Vagina (tissue), 2 donors: ENCODE results near the gene NPPC. TPM values are rescaled to one million over a fixed set of nuclear protein-coding genes. Genes with fewer than 3 reads are reported as not detected.

Experiments
- DNase-seq, 2 donors: peaks; one replicate each; pipeline ENCODE4 v3.0.0-alpha.2; 2017; ENCODE audit errors: extremely low spot score in 2 of 2
- H3K27ac ChIP-seq: fragments of 200-600 bp; sonication (generic); one replicate; pipeline ENCODE4 v1.5.1; 2019
- H3K27me3 ChIP-seq: fragments of 200-600 bp; sonication (generic); one replicate; pipeline ENCODE4 v1.5.1; 2019
- H3K36me3 ChIP-seq, 2 donors: fragments of 200-600 bp; sonication (generic); one replicate each; pipeline ENCODE4 v1.5.1; 2017 to 2019
- H3K4me1 ChIP-seq: fragments of 200-600 bp; sonication (generic); one replicate; pipeline ENCODE4 v1.5.1; 2019
- H3K4me3 ChIP-seq, 2 donors: fragments of 200-600 bp; sonication (generic); 1 replicate in 1 of 2; 2 replicates in 1 of 2; pipeline ENCODE4 v1.5.1; 2016 to 2019
- H3K9me3 ChIP-seq: fragments of 200-600 bp; sonication (generic); one replicate; pipeline ENCODE4 v1.5.1; 2019
- CTCF ChIP-seq, 3 experiments: fragments of 450-650 bp in 2 of 3; fragments of 200-600 bp in 1 of 3; sonication (generic) in 1 of 3; IDR thresholded peaks; one replicate each; pipeline ENCODE4 v1.5.1; 2017 to 2019; ENCODE audit warnings: antibody characterized with exemption in 3 of 3, mild to moderate bottlenecking in 2 of 3, moderate library complexity in 2 of 3
- POLR2A ChIP-seq, 2 donors: fragments of 450-650 bp; IDR thresholded peaks; one replicate each; pipeline ENCODE4 v1.6.1; 2017; ENCODE audit warnings: antibody characterized with exemption in 2 of 2, mild to moderate bottlenecking in 2 of 2, moderate library complexity in 2 of 2
- POLR2AphosphoS5 ChIP-seq, 2 donors: sonication (generic); formaldehyde crosslinking; IDR thresholded peaks; one replicate each; pipeline ENCODE4 v1.9.0; 2017; ENCODE audit warnings: antibody characterized with exemption in 2 of 2, mild to moderate bottlenecking in 2 of 2, low read depth in 1 of 2; ENCODE audit not compliant: insufficient read depth in 1 of 2
- intact Hi-C: fragments of 100-400 bp; cut with DNase I; formaldehyde crosslinking; loops from one replicate; pipeline ENCODE4 v1.15.1; 2023
- total RNA-seq: library from RNA; depleted of rRNA; stranded (reverse); fragments of >200 nt; gene quantifications from one replicate; pipeline ENCODE4 v1.2.3, GENCODE V29; 2016

NPPC gene
- total RNA-seq, 1 donor from 2014 or later: 16.0 TPM

GRCh38 chr2:231965102-231965501, 38.9 kb upstream of the NPPC start:
- no peaks in the 10 kb centered on the region for H3K9me3 ChIP-seq
- H3K27me3 ChIP-seq: no peaks in the 10 kb centered on the region
- H3K4me1 ChIP-seq: peaks cover 35% of the 10 kb centered on the region
- H3K36me3 ChIP-seq: no peaks in the 10 kb centered on the region
- no peak overlapping the region for H3K27ac ChIP-seq
- TF ChIP-seq POLR2A (IDR thresholded peaks at IDR 0.05) (no peak), CTCF (IDR thresholded peaks at IDR 0.05) (no peak), POLR2AphosphoS5 (IDR thresholded peaks at IDR 0.05; ENCODE audit: insufficient read depth in 1 of 2, low read depth in 1 of 2) (no peak)
- H3K4me3 ChIP-seq: no peak overlapping the region
- intact Hi-C loops: no loop called here
- no peak for DNase-seq

GRCh38 chr2:231961349-231962166, 35.4 kb upstream of the NPPC start, which contains the start of gene DIS3L2:
DIS3L2 (plus strand) TSS chr2:231961713; CDS start chr2:232014928, 53,215 bp downstream.
- no peaks in the 10 kb centered on the region for H3K27me3 ChIP-seq
- no peak for DNase-seq
- intact Hi-C loops: no loop called here
- TF ChIP-seq POLR2AphosphoS5 (IDR thresholded peaks at IDR 0.05; ENCODE audit: insufficient read depth in 1 of 2, low read depth in 1 of 2) (peak; percentile 37 to 76), POLR2A (IDR thresholded peaks at IDR 0.05) (no peak), CTCF (IDR thresholded peaks at IDR 0.05) (no peak)
- no peaks in the 10 kb centered on the region for H3K9me3 ChIP-seq
- H3K36me3 ChIP-seq: no peaks in the 10 kb centered on the region
- H3K4me1 ChIP-seq: peaks cover 35% of the 10 kb centered on the region
- H3K4me3 ChIP-seq: peak within 1 kb of the TSS; percentile 52 to 77
- H3K27ac ChIP-seq: peak within 1 kb of the TSS; percentile 75

- DNase-seq: no peak
- Histone ChIP-seq H3K36me3 (no peaks in the 10 kb centered on the region), H3K9me3 (no peaks in the 10 kb centered on the region), H3K4me1 (peaks cover 35% of the 10 kb centered on the region), H3K27me3 (no peaks in the 10 kb centered on the region), H3K27ac (peak overlapping the region; percentile 75), H3K4me3 (peak overlapping the region; percentile 52 to 77)
- intact Hi-C loops: no loop called here
- TF ChIP-seq POLR2AphosphoS5 (IDR thresholded peaks at IDR 0.05; ENCODE audit: insufficient read depth in 1 of 2, low read depth in 1 of 2): no peak
- TF ChIP-seq POLR2A (IDR thresholded peaks at IDR 0.05): no peak
- TF ChIP-seq CTCF (IDR thresholded peaks at IDR 0.05): no peak
These were observed 34.7 kb upstream of the NPPC start for GRCh38 chr2:231960810-231961348.

GRCh38 chr2:231957913-231958763, 31.9 kb upstream of the NPPC start:
- Histone ChIP-seq H3K4me3 (no peak overlapping the region), H3K9me3 (no peaks in the 10 kb centered on the region), H3K27ac (no peak overlapping the region), H3K4me1 (peaks cover 17% of the 10 kb centered on the region), H3K27me3 (no peaks in the 10 kb centered on the region), H3K36me3 (no peaks in the 10 kb centered on the region)
- DNase-seq: no peak
- intact Hi-C loops: no loop called here
- TF ChIP-seq POLR2A (IDR thresholded peaks at IDR 0.05): no peak
- TF ChIP-seq CTCF (IDR thresholded peaks at IDR 0.05): no peak
- TF ChIP-seq POLR2AphosphoS5 (IDR thresholded peaks at IDR 0.05; ENCODE audit: insufficient read depth in 1 of 2, low read depth in 1 of 2): no peak
